ENCODE measurements around the gene ZSWIM6. TPM values are rescaled to one million over a fixed set of nuclear protein-coding genes. Genes with fewer than 3 reads are reported as not detected.

Gene ZSWIM6
- total RNA-seq, 1 experiment from 2014 or later = 12.9 TPM

DNA sequence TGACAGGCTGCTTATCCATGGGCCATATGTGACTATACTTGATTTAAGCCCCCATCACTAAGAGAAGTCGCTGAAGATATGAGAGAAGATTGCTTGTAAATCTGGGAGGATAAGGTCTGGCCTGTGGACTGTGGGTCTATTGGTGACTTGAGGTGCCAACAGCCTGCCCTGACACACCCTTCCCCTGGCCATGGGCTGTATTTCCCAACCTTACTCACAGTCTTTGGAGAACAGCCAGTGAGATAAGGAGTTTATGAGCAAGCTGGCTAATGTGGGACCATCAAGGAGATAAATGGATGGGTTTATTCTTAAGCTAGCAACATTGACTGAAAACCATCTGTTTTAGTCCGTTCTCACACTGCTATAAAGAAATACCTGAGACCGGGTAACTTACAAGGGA is 231.3 kb downstream of the ZSWIM6 start:
- Histone ChIP-seq H3K79me2 (ENCODE audit: low read depth) (no peaks in the 10 kb centered on the region), H3K4me2 (no peak overlapping the region), H2AFZ (no peak overlapping the region), H3K9me2 (ENCODE audit: insufficient read depth) (no peaks in the 10 kb centered on the region), H3K9me3 (ENCODE audit: insufficient read depth, low read depth) (no peaks in the 10 kb centered on the region), H3K4me1 (replicated peaks; ENCODE audit: insufficient read depth) (no peaks in the 10 kb centered on the region), H3K36me3 (ENCODE audit: low read depth) (no peaks in the 10 kb centered on the region), H3F3A (ENCODE audit: insufficient read depth, low read depth) (no peaks in the 10 kb centered on the region), H4K20me1 (ENCODE audit: insufficient read depth) (no peaks in the 10 kb centered on the region), H3K27ac (no peak overlapping the region), H3K27me3 (ENCODE audit: insufficient read depth, low read depth) (peaks cover 19% of the 10 kb centered on the region; the same call in 1 of the 2 replicates), H3K4me3 (no peak overlapping the region)
- intact Hi-C loops (cut with micrococcal nuclease; ENCODE audit: unreplicated experiment) = no loop called here
- no TSS peak for BruUV-seq (replicated peaks)
- ChIA-PET POLR2A (ENCODE audit: unreplicated experiment) (no interaction called here), CTCF (no interaction called here)
- DNase-seq = no peak
- no peak for TF ChIP-seq EZH2 (IDR thresholded peaks at IDR 0.05; ENCODE audit: low read depth)
- TF ChIP-seq, protein P1, sequence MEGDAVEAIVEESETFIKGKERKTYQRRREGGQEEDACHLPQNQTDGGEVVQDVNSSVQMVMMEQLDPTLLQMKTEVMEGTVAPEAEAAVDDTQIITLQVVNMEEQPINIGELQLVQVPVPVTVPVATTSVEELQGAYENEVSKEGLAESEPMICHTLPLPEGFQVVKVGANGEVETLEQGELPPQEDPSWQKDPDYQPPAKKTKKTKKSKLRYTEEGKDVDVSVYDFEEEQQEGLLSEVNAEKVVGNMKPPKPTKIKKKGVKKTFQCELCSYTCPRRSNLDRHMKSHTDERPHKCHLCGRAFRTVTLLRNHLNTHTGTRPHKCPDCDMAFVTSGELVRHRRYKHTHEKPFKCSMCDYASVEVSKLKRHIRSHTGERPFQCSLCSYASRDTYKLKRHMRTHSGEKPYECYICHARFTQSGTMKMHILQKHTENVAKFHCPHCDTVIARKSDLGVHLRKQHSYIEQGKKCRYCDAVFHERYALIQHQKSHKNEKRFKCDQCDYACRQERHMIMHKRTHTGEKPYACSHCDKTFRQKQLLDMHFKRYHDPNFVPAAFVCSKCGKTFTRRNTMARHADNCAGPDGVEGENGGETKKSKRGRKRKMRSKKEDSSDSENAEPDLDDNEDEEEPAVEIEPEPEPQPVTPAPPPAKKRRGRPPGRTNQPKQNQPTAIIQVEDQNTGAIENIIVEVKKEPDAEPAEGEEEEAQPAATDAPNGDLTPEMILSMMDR (conservative IDR thresholded peaks at IDR 0.05) = no peak

DNA sequence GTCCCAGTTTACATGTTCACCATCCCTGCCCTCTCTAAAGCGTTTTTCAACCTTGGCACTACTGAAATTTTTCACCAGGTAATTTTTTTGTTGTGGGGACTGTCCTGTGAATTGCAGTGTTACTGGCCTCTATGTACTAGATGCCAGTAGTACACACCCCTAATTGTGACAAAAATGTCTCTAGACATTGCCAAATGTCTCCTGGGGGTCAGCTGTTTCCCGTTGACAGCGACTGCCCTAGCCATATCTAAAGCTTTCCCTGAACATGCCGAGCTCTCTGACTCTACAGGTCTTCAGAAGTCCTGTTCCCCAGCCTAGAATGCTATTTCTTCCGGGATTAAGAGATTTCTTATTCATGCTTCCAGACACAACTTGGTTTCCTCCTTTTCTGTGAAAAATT is 235.3 kb downstream of the ZSWIM6 start:
- CTCF ChIA-PET = no interaction called here
- TF ChIP-seq EZH2 (IDR thresholded peaks at IDR 0.05; ENCODE audit: low read depth) = no peak
- TF ChIP-seq, protein P1 (conservative IDR thresholded peaks at IDR 0.05) = no peak
- H4K20me1 ChIP-seq (ENCODE audit: insufficient read depth) = no peaks in the 10 kb centered on the region
- H3K9me3 ChIP-seq (ENCODE audit: insufficient read depth, low read depth) = no peaks in the 10 kb centered on the region
- H3K4me1 ChIP-seq (replicated peaks; ENCODE audit: insufficient read depth) = no peaks in the 10 kb centered on the region
- POLR2A ChIA-PET (ENCODE audit: unreplicated experiment) = no interaction called here
- H3F3A ChIP-seq (ENCODE audit: insufficient read depth, low read depth) = no peaks in the 10 kb centered on the region
- H2AFZ ChIP-seq = no peak overlapping the region
- intact Hi-C loops (cut with micrococcal nuclease; ENCODE audit: unreplicated experiment) = no loop called here
- H3K9me2 ChIP-seq (ENCODE audit: insufficient read depth) = no peaks in the 10 kb centered on the region
- H3K27me3 ChIP-seq (ENCODE audit: insufficient read depth, low read depth) = peaks cover 19% of the 10 kb centered on the region; the same call in 1 of the 2 replicates
- H3K36me3 ChIP-seq (ENCODE audit: low read depth) = no peaks in the 10 kb centered on the region
- no peak for DNase-seq
- BruUV-seq (replicated peaks) = no TSS peak
- no peaks in the 10 kb centered on the region for H3K79me2 ChIP-seq (ENCODE audit: low read depth)
- no peak overlapping the region for H3K4me2 ChIP-seq
- H3K27ac ChIP-seq = no peak overlapping the region
- no peak overlapping the region for H3K4me3 ChIP-seq

DNA sequence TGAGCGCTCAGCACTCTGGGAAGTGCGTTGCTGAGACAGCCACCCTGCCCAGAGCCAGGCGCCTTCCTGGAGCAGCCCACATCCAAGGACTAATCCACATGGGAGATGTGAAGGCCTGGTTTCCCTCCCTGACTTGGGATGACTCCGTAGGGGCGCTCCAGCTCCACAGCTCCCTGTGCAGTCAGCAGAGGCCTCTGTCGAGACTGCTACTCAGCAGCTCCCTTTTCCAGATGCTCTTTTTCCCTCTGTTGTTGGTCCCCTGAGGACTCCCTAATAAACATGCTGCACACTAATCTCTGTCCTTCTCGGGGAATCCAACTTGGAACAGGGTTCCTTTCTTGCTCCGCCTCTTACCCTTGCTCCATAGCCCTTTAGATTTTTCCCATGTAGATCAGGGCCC is 237.3 kb downstream of the ZSWIM6 start:
- no peaks in the 10 kb centered on the region for H3K9me3 ChIP-seq (ENCODE audit: insufficient read depth, low read depth)
- TF ChIP-seq EZH2 (IDR thresholded peaks at IDR 0.05; ENCODE audit: low read depth) = no peak
- TF ChIP-seq, protein P1 (conservative IDR thresholded peaks at IDR 0.05) = no peak
- H3K9me2 ChIP-seq (ENCODE audit: insufficient read depth) = no peaks in the 10 kb centered on the region
- no peaks in the 10 kb centered on the region for H3F3A ChIP-seq (ENCODE audit: insufficient read depth, low read depth)
- H4K20me1 ChIP-seq (ENCODE audit: insufficient read depth) = no peaks in the 10 kb centered on the region
- DNase-seq = no peak
- ChIA-PET POLR2A (ENCODE audit: unreplicated experiment) (no interaction called here), CTCF (no interaction called here)
- no peak overlapping the region for H3K27ac ChIP-seq
- H3K4me2 ChIP-seq = no peak overlapping the region
- no peaks in the 10 kb centered on the region for H3K4me1 ChIP-seq (replicated peaks; ENCODE audit: insufficient read depth)
- no peaks in the 10 kb centered on the region for H3K36me3 ChIP-seq (ENCODE audit: low read depth)
- H3K4me3 ChIP-seq = no peak overlapping the region
- H3K79me2 ChIP-seq (ENCODE audit: low read depth) = no peaks in the 10 kb centered on the region
- H2AFZ ChIP-seq = no peak overlapping the region
- H3K27me3 ChIP-seq (ENCODE audit: insufficient read depth, low read depth) = peaks cover 19% of the 10 kb centered on the region; the same call in 1 of the 2 replicates
- BruUV-seq (replicated peaks) = no TSS peak
- intact Hi-C loops (cut with micrococcal nuclease; ENCODE audit: unreplicated experiment) = no loop called here
